Measurements from ENCODE around the gene CRMP1. TPM values are rescaled to one million over a fixed set of nuclear protein-coding genes. Genes with fewer than 3 reads are reported as not detected.
A peak's percentile ranks its signal among the peaks of the same experiment; 100 is the strongest.

The CRMP1 gene
- 14.6 to 16.5 TPM (median 15.7 TPM) in 3 replicates for total RNA-seq

DNA sequence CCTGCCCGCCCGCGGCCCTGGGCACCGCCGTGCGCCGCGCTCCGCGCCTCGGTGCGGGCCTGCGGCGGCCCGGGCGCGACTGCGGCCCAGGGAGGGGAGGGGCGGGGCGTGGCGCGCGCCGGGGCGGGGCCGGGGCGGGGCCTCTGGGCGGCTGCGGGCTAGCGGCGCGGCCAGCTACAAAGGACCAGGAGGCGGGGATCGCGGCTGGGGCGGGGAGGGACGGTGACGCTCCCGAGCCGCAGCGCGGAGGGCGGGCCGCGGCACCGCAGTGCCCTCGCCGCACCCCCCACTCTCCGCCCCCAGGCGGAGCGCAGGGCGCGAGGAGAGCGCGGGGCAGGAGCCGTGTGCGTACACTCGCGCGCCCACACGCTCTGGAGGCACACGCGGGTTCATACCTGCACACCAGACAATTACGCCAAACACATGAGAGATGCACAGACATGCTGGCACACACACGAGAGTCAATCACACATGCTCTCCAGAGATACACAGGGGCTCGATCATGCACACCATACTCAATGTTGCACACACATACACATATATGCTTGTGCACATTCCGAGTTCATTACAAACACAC lies at the start of gene CRMP1:
CRMP1 (minus strand) TSS at position 83 of the 577 bp plus-strand sequence. CDS start 117 bp downstream, outside the sequence.
- Mint-ChIP-seq H3K9me3 (peaks cover 4% of the 10 kb centered on the region), H3K27ac (no peak within 1 kb of the TSS), H3K4me1 (peaks cover 14% of the 10 kb centered on the region), H3K4me3 (peak within 1 kb of the TSS; percentile 20), H3K36me3 (no peaks in the 10 kb centered on the region), H3K27me3 (ENCODE audit: low read depth) (peaks cover 88% of the 10 kb centered on the region)
- TF ChIP-seq, protein P1, sequence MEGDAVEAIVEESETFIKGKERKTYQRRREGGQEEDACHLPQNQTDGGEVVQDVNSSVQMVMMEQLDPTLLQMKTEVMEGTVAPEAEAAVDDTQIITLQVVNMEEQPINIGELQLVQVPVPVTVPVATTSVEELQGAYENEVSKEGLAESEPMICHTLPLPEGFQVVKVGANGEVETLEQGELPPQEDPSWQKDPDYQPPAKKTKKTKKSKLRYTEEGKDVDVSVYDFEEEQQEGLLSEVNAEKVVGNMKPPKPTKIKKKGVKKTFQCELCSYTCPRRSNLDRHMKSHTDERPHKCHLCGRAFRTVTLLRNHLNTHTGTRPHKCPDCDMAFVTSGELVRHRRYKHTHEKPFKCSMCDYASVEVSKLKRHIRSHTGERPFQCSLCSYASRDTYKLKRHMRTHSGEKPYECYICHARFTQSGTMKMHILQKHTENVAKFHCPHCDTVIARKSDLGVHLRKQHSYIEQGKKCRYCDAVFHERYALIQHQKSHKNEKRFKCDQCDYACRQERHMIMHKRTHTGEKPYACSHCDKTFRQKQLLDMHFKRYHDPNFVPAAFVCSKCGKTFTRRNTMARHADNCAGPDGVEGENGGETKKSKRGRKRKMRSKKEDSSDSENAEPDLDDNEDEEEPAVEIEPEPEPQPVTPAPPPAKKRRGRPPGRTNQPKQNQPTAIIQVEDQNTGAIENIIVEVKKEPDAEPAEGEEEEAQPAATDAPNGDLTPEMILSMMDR (IDR thresholded peaks at IDR 0.05; ENCODE audit: unreplicated experiment), result no peak
- DNase-seq (ENCODE audit: low spot score in 2 of 2, unreplicated experiment in 2 of 2), result no peak

DNA sequence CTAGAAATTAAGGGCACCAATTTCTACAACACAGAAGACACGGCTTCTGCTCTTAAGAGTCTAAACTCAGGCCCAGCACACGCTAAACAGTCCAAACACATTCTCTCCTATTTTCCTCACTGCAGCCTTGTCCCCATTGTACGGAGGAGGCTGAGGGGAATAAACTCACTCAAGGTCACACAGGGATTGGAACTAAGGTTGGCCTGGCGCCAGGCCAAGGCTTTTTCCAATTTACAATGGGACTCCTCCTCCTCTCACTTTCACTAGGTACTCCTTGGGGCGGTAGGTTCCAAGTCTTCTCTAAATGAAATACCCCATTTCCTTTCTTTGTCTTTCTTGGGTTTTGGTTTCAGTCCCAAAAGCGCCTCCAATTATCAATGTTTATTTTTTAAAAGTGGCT lies 48.7 kb upstream of the CRMP1 start:
- peaks cover 8% of the 10 kb centered on the region for H3K9me3 Mint-ChIP-seq
- TF ChIP-seq, protein P1 (IDR thresholded peaks at IDR 0.05; ENCODE audit: unreplicated experiment), result no peak
- H3K36me3 Mint-ChIP-seq, result no peaks in the 10 kb centered on the region
- H3K4me1 Mint-ChIP-seq, result peaks cover 8% of the 10 kb centered on the region
- no peak for DNase-seq (ENCODE audit: low spot score in 2 of 2, unreplicated experiment in 2 of 2)
- H3K27ac Mint-ChIP-seq, result no peak overlapping the region
- H3K4me3 Mint-ChIP-seq, result no peak overlapping the region
- peaks cover 22% of the 10 kb centered on the region for H3K27me3 Mint-ChIP-seq (ENCODE audit: low read depth)

DNA sequence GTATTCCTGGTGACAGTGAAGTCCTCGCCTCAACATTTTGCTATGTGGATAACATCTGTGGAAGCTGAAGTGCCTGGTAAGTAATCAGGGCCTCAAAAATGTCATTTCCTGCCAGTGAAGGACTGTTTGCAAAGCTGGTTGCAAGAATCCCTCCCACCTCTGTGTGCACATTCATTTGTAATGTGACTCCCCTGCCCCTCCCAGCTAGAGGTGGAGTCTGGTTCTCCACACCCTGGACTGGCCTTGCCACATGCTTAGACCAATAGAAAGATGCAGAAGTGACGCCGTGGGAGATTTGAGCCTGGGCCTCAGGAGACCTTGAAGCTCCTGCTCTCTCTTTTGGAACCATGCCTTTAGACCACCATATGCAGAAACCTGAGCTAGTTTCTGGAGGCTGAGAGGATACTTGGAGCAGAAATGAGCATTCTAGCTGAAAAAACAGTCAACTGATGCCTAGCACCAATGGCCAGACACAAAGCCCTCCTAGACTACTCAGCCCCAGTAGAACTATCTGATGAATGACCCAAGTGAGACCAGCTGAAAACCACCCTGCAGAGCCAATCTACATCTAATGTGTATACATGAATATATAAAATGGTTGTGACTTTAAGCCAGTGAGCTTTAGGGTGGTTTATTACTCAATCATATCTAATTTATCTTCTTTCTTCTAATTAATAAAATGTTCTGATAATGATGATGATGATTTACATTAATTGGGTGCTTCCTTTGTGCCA lies 47.8 kb upstream of the CRMP1 start:
- Mint-ChIP-seq H3K4me1 (peaks cover 8% of the 10 kb centered on the region), H3K36me3 (no peaks in the 10 kb centered on the region), H3K27ac (no peak overlapping the region), H3K9me3 (peaks cover 4% of the 10 kb centered on the region), H3K4me3 (no peak overlapping the region), H3K27me3 (ENCODE audit: low read depth) (peaks cover 25% of the 10 kb centered on the region)
- TF ChIP-seq, protein P1 (IDR thresholded peaks at IDR 0.05; ENCODE audit: unreplicated experiment), result no peak
- DNase-seq (ENCODE audit: low spot score in 2 of 2, unreplicated experiment in 2 of 2), result no peak

DNA sequence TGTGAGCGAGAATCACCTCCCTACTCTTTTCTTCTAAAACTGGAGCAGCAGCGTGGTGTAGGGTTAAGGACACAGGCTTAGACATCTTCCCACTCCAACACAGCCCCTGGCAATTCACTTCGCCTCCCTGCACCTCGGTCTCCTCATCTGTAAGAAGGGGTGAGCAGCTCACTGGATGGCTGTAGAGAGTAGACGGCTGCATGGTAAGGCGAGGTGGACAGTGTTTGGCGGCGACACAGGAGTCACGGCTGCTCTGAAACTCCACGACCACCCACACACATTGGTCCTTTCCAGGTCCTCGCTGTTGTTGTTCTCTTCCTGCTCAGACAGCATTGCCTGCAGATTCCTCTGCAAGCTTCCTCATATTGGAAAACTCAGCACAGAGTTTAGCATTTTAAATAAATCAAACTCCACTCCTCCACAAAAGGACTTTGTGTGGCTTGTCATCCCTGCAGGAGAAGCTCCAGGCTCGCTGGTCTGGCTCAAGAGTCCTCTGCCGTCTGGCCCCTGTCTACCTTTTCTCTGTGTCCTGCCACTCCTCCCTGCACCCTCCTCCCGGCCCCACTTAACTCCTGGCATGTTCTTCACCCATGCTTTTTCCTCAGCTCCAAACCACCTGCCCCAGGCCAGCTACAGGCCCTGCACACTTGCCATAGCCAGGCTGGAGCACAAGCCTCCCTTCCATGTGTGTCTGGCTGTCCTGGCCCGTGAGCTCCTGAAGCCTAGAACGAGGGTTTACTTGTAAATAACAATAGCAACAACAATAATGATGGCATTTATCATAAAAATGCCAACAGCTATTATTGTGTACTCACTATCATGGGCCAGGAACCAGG lies 41.3 kb upstream of the CRMP1 start:
- DNase-seq (ENCODE audit: low spot score in 2 of 2, unreplicated experiment in 2 of 2), result no peak
- no peaks in the 10 kb centered on the region for H3K4me1 Mint-ChIP-seq
- H3K27me3 Mint-ChIP-seq (ENCODE audit: low read depth), result peaks cover 70% of the 10 kb centered on the region
- no peaks in the 10 kb centered on the region for H3K9me3 Mint-ChIP-seq
- H3K27ac Mint-ChIP-seq, result no peak overlapping the region
- TF ChIP-seq, protein P1 (IDR thresholded peaks at IDR 0.05; ENCODE audit: unreplicated experiment), result no peak
- no peak overlapping the region for H3K4me3 Mint-ChIP-seq
- no peaks in the 10 kb centered on the region for H3K36me3 Mint-ChIP-seq

DNA sequence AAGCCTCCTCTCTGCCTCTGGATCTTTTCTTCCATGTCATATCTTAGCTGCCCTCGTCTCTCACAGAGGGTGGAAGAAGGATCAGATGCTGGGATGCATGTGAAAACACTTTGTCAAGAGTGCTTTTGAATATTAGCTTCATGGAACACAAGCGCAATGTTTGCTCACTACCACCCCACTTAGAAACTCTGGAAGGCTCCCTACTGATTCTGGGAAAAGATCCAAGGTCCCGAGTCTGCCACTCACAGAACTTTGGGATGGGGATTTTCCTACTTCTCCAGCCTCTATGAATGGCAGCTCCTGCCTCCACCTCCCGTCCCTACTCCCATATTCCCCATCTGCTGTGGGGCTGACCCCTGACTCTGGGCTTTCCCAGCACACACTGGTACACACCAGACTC lies 40.2 kb upstream of the CRMP1 start:
- H3K27ac Mint-ChIP-seq, result no peak overlapping the region
- peaks cover 80% of the 10 kb centered on the region for H3K27me3 Mint-ChIP-seq (ENCODE audit: low read depth)
- no peak for DNase-seq (ENCODE audit: low spot score in 2 of 2, unreplicated experiment in 2 of 2)
- TF ChIP-seq, protein P1 (IDR thresholded peaks at IDR 0.05; ENCODE audit: unreplicated experiment), result no peak
- no peaks in the 10 kb centered on the region for H3K36me3 Mint-ChIP-seq
- no peaks in the 10 kb centered on the region for H3K4me1 Mint-ChIP-seq
- no peaks in the 10 kb centered on the region for H3K9me3 Mint-ChIP-seq
- H3K4me3 Mint-ChIP-seq, result no peak overlapping the region
